Upper lobe of left lung (tissue), 6 donors: ENCODE data around the gene IRF8. TPM values are rescaled to one million over a fixed set of nuclear protein-coding genes. Genes with fewer than 3 reads are reported as not detected.
A peak's percentile ranks its signal among the peaks of the same experiment; 100 is the strongest.

Experiments used
- ATAC-seq, 2 donors: fragments of 200-7000 bp; cut with Tn5 transposase; one replicate each; pipeline ENCODE4 v1.9.1; 2022; ENCODE audit warnings: mild to moderate bottlenecking in 2 of 2, moderate library complexity in 2 of 2; ENCODE audit not compliant: low FRiP score in 2 of 2
- DNase-seq, 2 donors: peaks; one replicate each; pipeline ENCODE4 v3.0.0-alpha.2; 2019 to 2020
- H3K27ac ChIP-seq, 4 donors: fragments of 200-600 bp; sonication (generic); one replicate each; pipeline ENCODE4 v1.5.1; 2016 to 2019
- H3K27me3 ChIP-seq, 4 donors: fragments of 200-600 bp; sonication (generic); one replicate each; pipeline ENCODE4 v1.5.1; 2017 to 2019
- H3K36me3 ChIP-seq, 4 donors: fragments of 200-600 bp; sonication (generic); one replicate each; pipeline ENCODE4 v1.5.1; 2016 to 2019
- H3K4me1 ChIP-seq, 4 donors: fragments of 200-600 bp; sonication (generic); one replicate each; pipeline ENCODE4 v1.5.1; 2018 to 2019
- H3K4me3 ChIP-seq, 4 donors: fragments of 200-600 bp; sonication (generic); one replicate each; pipeline ENCODE4 v1.5.1; 2017 to 2019; ENCODE audit warnings: mild to moderate bottlenecking in 2 of 4, moderate library complexity in 1 of 4
- H3K9me3 ChIP-seq, 4 donors: fragments of 200-600 bp; sonication (generic); one replicate each; pipeline ENCODE4 v1.5.1; 2018 to 2019
- CTCF ChIP-seq, 6 experiments: fragments of 450-650 bp in 4 of 6; fragments of 200-600 bp in 2 of 6; sonication (generic) in 2 of 6; IDR thresholded peaks; one replicate each; pipeline ENCODE4 v1.5.1; 2016 to 2019; ENCODE audit warnings: antibody characterized with exemption in 6 of 6
- EP300 ChIP-seq, 4 donors: sonication (generic); formaldehyde crosslinking; IDR thresholded peaks; one replicate each; pipeline ENCODE4 v1.5.1; 2017; ENCODE audit warnings: antibody characterized with exemption in 4 of 4, control low read depth in 2 of 4
- POLR2A ChIP-seq, 4 donors: fragments of 450-650 bp; IDR thresholded peaks; one replicate each; pipeline ENCODE4 v1.5.1; 2016 to 2017; ENCODE audit warnings: antibody characterized with exemption in 4 of 4, mild to moderate bottlenecking in 2 of 4
- POLR2AphosphoS5 ChIP-seq, 2 donors: sonication (generic); formaldehyde crosslinking; IDR thresholded peaks; one replicate each; pipeline ENCODE4 v1.5.1; 2017; ENCODE audit warnings: antibody characterized with exemption in 2 of 2
- WGBS, 2 donors: methylation state at CpG; one replicate each; pipeline ENCODE4 v1.1.5; 2017 to 2018; 5-methylcytosine and 5-hydroxymethylcytosine counted together
- total RNA-seq, 6 donors: library from RNA; depleted of rRNA in 4 of 6; stranded (reverse); fragments of >200 nt in 4 of 6; gene quantifications; one replicate each; pipeline versions ENCODE4 v1.1.0 to v1.2.1, GENCODE V29; 2016 to 2021
- donor health status: DM: no; HTN: no; CAD: no; lungs with moderate emphysema.
- donor health status: DM: no; HTN: yes; CAD: no; lungs with severe emphysema.

Gene IRF8
- total RNA-seq, 6 donors from 2014 or later: 41.5 to 141 (median 72.8) TPM

- no peak for ATAC-seq
Observed at GRCh38 chr16:85891033-85891775, 7.8 kb upstream of the IRF8 start.

GRCh38 chr16:85891776-85892166 is 7.2 kb upstream of the IRF8 start:
- DNase-seq (no peak), ATAC-seq (no peak)
- Histone ChIP-seq H3K27me3 (no peaks in the 10 kb centered on the region), H3K9me3 (no peaks in the 10 kb centered on the region), H3K27ac (no peak overlapping the region), H3K4me1 (peaks cover 0 to 10% (median 6%) of the 10 kb centered on the region in 4 donors), H3K36me3 (no peaks in the 10 kb centered on the region), H3K4me3 (no peak overlapping the region)
- TF ChIP-seq CTCF (IDR thresholded peaks at IDR 0.05): no peak
- no peak for TF ChIP-seq POLR2AphosphoS5 (IDR thresholded peaks at IDR 0.05)
- TF ChIP-seq EP300 (IDR thresholded peaks at IDR 0.05): no peak
- TF ChIP-seq POLR2A (IDR thresholded peaks at IDR 0.05): no peak
- 85 to 87% methylated on average over 5 to 10 of the region's 10 CpGs for WGBS, 2 donors

More at GRCh38 chr16:85891033-85891775, 7.8 kb upstream of the IRF8 start:
- Histone ChIP-seq H3K4me1 (peaks cover 0 to 10% (median 6%) of the 10 kb centered on the region in 4 donors), H3K36me3 (no peaks in the 10 kb centered on the region), H3K27me3 (no peaks in the 10 kb centered on the region), H3K4me3 (no peak overlapping the region), H3K27ac (no peak overlapping the region), H3K9me3 (no peaks in the 10 kb centered on the region)
- 80 to 84% methylated on average over 6 of the region's 6 CpGs for WGBS, 2 donors
- TF ChIP-seq CTCF (IDR thresholded peaks at IDR 0.05): no peak
- no peak for TF ChIP-seq EP300 (IDR thresholded peaks at IDR 0.05)
- no peak for TF ChIP-seq POLR2AphosphoS5 (IDR thresholded peaks at IDR 0.05)
- no peak for TF ChIP-seq POLR2A (IDR thresholded peaks at IDR 0.05)
- DNase-seq: no peak

GRCh38 chr16:85892760-85893159 is 6.2 kb upstream of the IRF8 start:
- Histone ChIP-seq H3K4me3 (no peak overlapping the region), H3K36me3 (no peaks in the 10 kb centered on the region), H3K4me1 (peaks cover 0 to 10% (median 6%) of the 10 kb centered on the region in 4 donors), H3K27ac (no peak overlapping the region), H3K9me3 (no peaks in the 10 kb centered on the region), H3K27me3 (no peaks in the 10 kb centered on the region)
- DNase-seq: no peak
- TF ChIP-seq CTCF (IDR thresholded peaks at IDR 0.05): no peak
- no peak for TF ChIP-seq POLR2A (IDR thresholded peaks at IDR 0.05)
- TF ChIP-seq POLR2AphosphoS5 (IDR thresholded peaks at IDR 0.05): no peak
- ATAC-seq: no peak
- WGBS, 2 donors: 86 to 89% methylated on average over 4 of the region's 4 CpGs

- H3K27ac ChIP-seq: no peak overlapping the region
Observed at GRCh38 chr16:85894266-85894665, 4.7 kb upstream of the IRF8 start.

More at GRCh38 chr16:85894266-85894665, 4.7 kb upstream of the IRF8 start:
- WGBS, 2 donors: 59 to 69% methylated on average over 6 of the region's 6 CpGs
- peak in 2 of 6 experiments; percentile 15 to 37 for TF ChIP-seq CTCF (IDR thresholded peaks at IDR 0.05)
- TF ChIP-seq POLR2A (IDR thresholded peaks at IDR 0.05): no peak
- H3K4me1 ChIP-seq: peaks cover 8 to 15% (median 11%) of the 10 kb centered on the region in 4 donors
- DNase-seq (no peak), ATAC-seq (no peak)
- H3K36me3 ChIP-seq: no peaks in the 10 kb centered on the region
- H3K4me3 ChIP-seq: no peak overlapping the region
- no peaks in the 10 kb centered on the region for H3K9me3 ChIP-seq
- H3K27me3 ChIP-seq: peaks cover 0 to 13% (median 4%) of the 10 kb centered on the region in 4 donors
